ENCODE data around the gene BST2.

- TF ChIP-seq CTCF (IDR thresholded peaks at IDR 0.05; ENCODE audit: low read depth, low read length) (no peak), POLR2A (IDR thresholded peaks at IDR 0.05; ENCODE audit: extremely low read depth, insufficient read length) (no peak), MYC (IDR thresholded peaks at IDR 0.05; ENCODE audit: low read depth, low read length) (no peak)
Observed at GRCh38 chr19:17436094-17436873, 30.9 kb upstream of the BST2 start.

Data from NB4 (cell line).